H9 (cell line): Measurements from ENCODE around the gene GSE1. TPM values are rescaled to one million over a fixed set of nuclear protein-coding genes. Genes with fewer than 3 reads are reported as not detected.

ENCODE experiments used
- DNase-seq: peaks from one replicate; pipeline ENCODE4 v3.0.0-alpha.2; 2017
- H2AFZ ChIP-seq: one replicate; pipeline ENCODE4 v1.6.1; 2013; ENCODE audit warnings: mild to moderate bottlenecking, low read length, control low read depth, moderate library complexity
- H2AK5ac ChIP-seq: 2 replicates; pipeline ENCODE4 v1.6.1; 2013; ENCODE audit warnings: low read length, control low read depth, mixed read lengths; ENCODE audit not compliant: insufficient read length
- H2BK120ac ChIP-seq: one replicate; pipeline ENCODE4 v1.6.1; 2013; ENCODE audit warnings: low read depth, mild to moderate bottlenecking, low read length, control low read depth, inconsistent platforms; ENCODE audit not compliant: poor library complexity, severe bottlenecking
- H2BK12ac ChIP-seq: 2 replicates; pipeline ENCODE4 v1.6.1; 2013; ENCODE audit warnings: low read length, control low read depth, mixed read lengths, low read depth; ENCODE audit not compliant: insufficient read length
- H2BK15ac ChIP-seq: 2 replicates; pipeline ENCODE4 v1.6.1; 2013; ENCODE audit warnings: low read depth, low read length, control low read depth
- H2BK20ac ChIP-seq: one replicate; pipeline ENCODE4 v1.6.1; 2013; ENCODE audit warnings: low read depth, mild to moderate bottlenecking, low read length, control low read depth, inconsistent platforms; ENCODE audit not compliant: poor library complexity, severe bottlenecking
- H2BK5ac ChIP-seq: 2 replicates; pipeline ENCODE4 v1.6.1; 2013; ENCODE audit warnings: low read length, control low read depth, mixed read lengths; ENCODE audit not compliant: insufficient read length
- H3K14ac ChIP-seq: 2 replicates; pipeline ENCODE4 v1.6.1; 2013; ENCODE audit warnings: low read length, control low read depth; ENCODE audit not compliant: insufficient read depth
- H3K18ac ChIP-seq: 2 replicates; pipeline ENCODE4 v1.6.1; 2013; ENCODE audit warnings: low read depth, mild to moderate bottlenecking, mixed read lengths, low read length, control low read depth; ENCODE audit not compliant: insufficient read length
- H3K23ac ChIP-seq: 2 replicates; pipeline ENCODE4 v1.6.1; 2013; ENCODE audit warnings: low read length, control low read depth, mixed read lengths, low read depth; ENCODE audit not compliant: insufficient read length
- H3K23me2 ChIP-seq: 2 replicates; pipeline ENCODE4 v1.6.1; 2013; ENCODE audit warnings: low read depth, mild to moderate bottlenecking, mixed read lengths, low read length, control low read depth; ENCODE audit not compliant: insufficient read length, poor library complexity, severe bottlenecking
- H3K27ac ChIP-seq: 2 replicates; pipeline ENCODE4 v1.5.1; 2013; ENCODE audit warnings: low read length, control low read depth, mixed read lengths, low read depth; ENCODE audit not compliant: insufficient read length
- H3K27me3 ChIP-seq: 2 replicates; pipeline ENCODE4 v1.6.1; 2013; ENCODE audit warnings: low read length, control low read depth, inconsistent platforms; ENCODE audit not compliant: insufficient read depth
- H3K4ac ChIP-seq: 2 replicates; pipeline ENCODE4 v1.6.1; 2013; ENCODE audit warnings: low read depth, mild to moderate bottlenecking, control low read depth, inconsistent platforms, low read length, moderate library complexity
- H3K4me1 ChIP-seq: 2 replicates; pipeline ENCODE4 v1.6.1; 2013; ENCODE audit warnings: low read length, control low read depth, inconsistent platforms; ENCODE audit not compliant: insufficient read depth
- H3K4me2 ChIP-seq: 2 replicates; pipeline ENCODE4 v1.6.1; 2013; ENCODE audit warnings: low read length, control low read depth, mixed read lengths; ENCODE audit not compliant: insufficient read length, insufficient read depth
- H3K56ac ChIP-seq: 2 replicates; pipeline ENCODE4 v1.6.1; 2013; ENCODE audit warnings: low read depth, mild to moderate bottlenecking, mixed read lengths, low read length, control low read depth; ENCODE audit not compliant: insufficient read length
- H3K79me1 ChIP-seq: 2 replicates; pipeline ENCODE4 v1.6.1; 2013; ENCODE audit warnings: low read depth, mild to moderate bottlenecking, moderate library complexity, low read length, control low read depth, inconsistent platforms; ENCODE audit not compliant: insufficient read depth, poor library complexity, severe bottlenecking
- H3K79me2 ChIP-seq: 2 replicates; pipeline ENCODE4 v1.6.1; 2013; ENCODE audit warnings: low read length, control low read depth, inconsistent platforms; ENCODE audit not compliant: insufficient read depth
- H3K9ac ChIP-seq: 2 replicates; pipeline ENCODE4 v1.6.1; 2013; ENCODE audit warnings: low read length, control low read depth, mixed read lengths; ENCODE audit not compliant: insufficient read length; ENCODE audit errors: extremely low read depth
- H3K9me3 ChIP-seq: one replicate; pipeline ENCODE4 v1.6.1; 2013; ENCODE audit warnings: low read depth, low read length, inconsistent platforms; ENCODE audit not compliant: control insufficient read depth
- H3T11ph ChIP-seq: one replicate; pipeline ENCODE4 v1.6.1; 2013; ENCODE audit warnings: mild to moderate bottlenecking, low read length, control low read depth, inconsistent platforms
- H4K20me1 ChIP-seq: one replicate; pipeline ENCODE4 v1.6.1; 2013; ENCODE audit not compliant: control insufficient read depth, insufficient read length, insufficient read depth
- H4K5ac ChIP-seq: 2 replicates; pipeline ENCODE4 v1.6.1; 2013; ENCODE audit warnings: low read depth, mild to moderate bottlenecking, mixed read lengths, low read length, control low read depth; ENCODE audit not compliant: insufficient read length
- H4K8ac ChIP-seq: replicated peaks from 2 replicates; pipeline ENCODE4 v1.6.1; 2013; ENCODE audit warnings: low read length, control low read depth, mixed read lengths, low read depth; ENCODE audit not compliant: insufficient read length
- H4K91ac ChIP-seq: 2 replicates; pipeline ENCODE4 v1.6.1; 2013; ENCODE audit warnings: low read depth, mild to moderate bottlenecking, moderate library complexity, mixed read lengths, low read length, control low read depth; ENCODE audit not compliant: insufficient read length
- H3K27ac Mint-ChIP-seq, 3 experiments: 2 replicates in 2 of 3; 3 replicates in 1 of 3; pipeline ENCODE4 v1.8.0; 2020 to 2021; ENCODE audit warnings: mixed read lengths in 3 of 3, mild to moderate bottlenecking in 1 of 3, moderate library complexity in 1 of 3
- H3K27me3 Mint-ChIP-seq: 2 replicates; pipeline ENCODE4 v1.8.0; 2021; ENCODE audit warnings: low read depth, mild to moderate bottlenecking, moderate library complexity, mixed read lengths
- H3K36me3 Mint-ChIP-seq, 3 experiments: 2 replicates in 2 of 3; 3 replicates in 1 of 3; pipeline ENCODE4 v1.8.0; 2020 to 2021; ENCODE audit warnings: low read depth in 3 of 3, mixed read lengths in 3 of 3; ENCODE audit not compliant: insufficient read depth in 1 of 3
- H3K4me1 Mint-ChIP-seq, 2 experiments: 2 replicates each; pipeline ENCODE4 v1.8.0; 2020; ENCODE audit warnings: mixed read lengths in 2 of 2
- H3K4me3 Mint-ChIP-seq, 2 experiments: 2 replicates in 1 of 2; 3 replicates in 1 of 2; pipeline ENCODE4 v1.8.0; 2020 to 2021; ENCODE audit warnings: mild to moderate bottlenecking in 2 of 2, mixed read lengths in 2 of 2, moderate library complexity in 1 of 2
- H3K9me3 Mint-ChIP-seq, 2 experiments: 2 replicates in 1 of 2; 3 replicates in 1 of 2; pipeline ENCODE4 v1.8.0; 2020; ENCODE audit warnings: mild to moderate bottlenecking in 2 of 2, mixed read lengths in 2 of 2, moderate library complexity in 1 of 2
- whole genome bisulfite sequencing: extraction: QIAGEN DNeasy Blood & Tissue Kit; methylation state at CpG from one replicate; pipeline ENCODE4 v1.1.7; 2013; ENCODE audit warnings: missing lambda C conversion rate, low lambda C conversion rate, mixed read lengths; ENCODE audit not compliant: insufficient read length; ENCODE audit errors: extremely low coverage; 5-methylcytosine and 5-hydroxymethylcytosine counted together
- total RNA-seq: library from RNA; stranded (reverse); gene quantifications from 2 replicates; pipeline ENCODE4 v1.2.1, GENCODE V29; 2021
- TF ChIP-seq, protein P1 (sequence below): fragments of 200-600 bp; sonication (generic); conservative IDR thresholded peaks from 3 replicates; pipeline ENCODE4 v1.8.0; 2021; ENCODE audit warnings: antibody characterized with exemption, mild to moderate bottlenecking

Gene GSE1
- total RNA-seq, 1 experiment from 2014 or later: 125 TPM

DNA sequence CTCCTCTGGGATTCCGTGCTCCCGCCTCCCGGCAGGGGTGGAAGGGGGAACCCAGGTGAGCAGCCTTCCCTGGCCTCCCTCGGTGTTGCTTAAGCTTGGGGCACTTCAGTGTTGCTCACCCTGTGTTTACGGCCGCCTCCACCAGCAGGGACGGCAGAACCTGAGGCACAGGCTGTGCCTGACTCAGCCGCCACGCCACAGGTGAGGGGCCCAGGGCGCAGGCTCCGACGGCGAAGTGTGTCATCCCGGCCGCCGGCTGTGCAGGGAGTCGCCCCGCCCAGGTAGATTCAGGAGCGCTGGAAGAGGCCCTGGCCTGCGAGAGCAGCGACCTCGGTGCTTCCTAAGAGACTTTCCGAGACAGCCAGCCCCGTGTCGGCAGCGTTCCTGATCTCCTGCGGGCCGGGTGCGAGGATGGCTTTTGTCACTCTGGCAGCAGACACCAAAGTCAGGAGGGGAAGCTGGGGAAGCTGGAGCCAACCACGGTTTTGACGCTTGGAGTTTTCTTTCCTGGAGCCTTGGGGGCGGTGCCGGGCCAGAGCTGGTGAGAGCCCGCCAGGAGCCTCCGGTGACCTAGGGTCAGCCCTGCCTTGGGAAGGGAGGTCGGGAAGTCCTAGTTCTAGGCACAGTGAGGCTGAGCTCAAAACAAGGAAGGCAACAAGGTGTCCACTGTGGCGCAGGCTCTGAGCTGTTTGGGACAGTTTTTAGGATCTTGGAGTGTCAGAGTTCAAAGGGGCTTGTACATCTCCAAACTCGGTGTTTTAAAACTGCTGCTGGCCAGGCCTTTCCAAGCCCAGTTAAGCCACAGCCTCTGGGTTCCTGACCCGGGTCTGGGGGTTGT lies 2.1 kb downstream of the GSE1 start:
- Histone ChIP-seq H3K23ac (no peak overlapping the region), H4K91ac (no peak overlapping the region), H4K20me1 (peaks cover 3% of the 10 kb centered on the region), H3K23me2 (peaks cover 22% of the 10 kb centered on the region), H3K4ac (no peak overlapping the region), H3K56ac (no peak overlapping the region), H4K8ac (no peak overlapping the region), H2BK12ac (no peak overlapping the region), H3K4me1 (no peaks in the 10 kb centered on the region; the same call in 1 of the 2 replicates), H3K4me2 (peak overlapping the region; percentile 55), H3K79me1 (peaks cover 9% of the 10 kb centered on the region), H3K14ac (no peak overlapping the region), H3T11ph (no peak overlapping the region), H3K27me3 (no peaks in the 10 kb centered on the region), H3K9me3 (no peaks in the 10 kb centered on the region), H2AFZ (no peak overlapping the region), H2BK120ac (no peak overlapping the region), H3K9ac (no peak overlapping the region), H3K79me2 (peaks cover 41% of the 10 kb centered on the region; the same call in 1 of the 2 replicates), H3K27ac (no peak overlapping the region), H2AK5ac (no peak overlapping the region), H2BK5ac (no peak overlapping the region), H2BK15ac (no peak overlapping the region), H4K5ac (no peak overlapping the region), H3K18ac (no peak overlapping the region), H2BK20ac (no peak overlapping the region)
- Mint-ChIP-seq H3K4me3 (peak overlapping the region; percentile 75 to 79), H3K36me3 (peaks cover 4 to 25% (median 17%) of the 10 kb centered on the region in 3 experiments; a peak in 6 of 7 replicates), H3K27me3 (no peaks in the 10 kb centered on the region), H3K4me1 (peaks cover 42 to 51% of the 10 kb centered on the region in 2 experiments), H3K27ac (peak overlapping the region in 1 of 3 experiments; percentile 64; a peak in 2 of 7 replicates), H3K9me3 (no peaks in the 10 kb centered on the region)
- DNase-seq: peak; percentile 70
- WGBS: no CpG with 5 or more reads among the region's 39 CpGs
- TF ChIP-seq, protein P1, sequence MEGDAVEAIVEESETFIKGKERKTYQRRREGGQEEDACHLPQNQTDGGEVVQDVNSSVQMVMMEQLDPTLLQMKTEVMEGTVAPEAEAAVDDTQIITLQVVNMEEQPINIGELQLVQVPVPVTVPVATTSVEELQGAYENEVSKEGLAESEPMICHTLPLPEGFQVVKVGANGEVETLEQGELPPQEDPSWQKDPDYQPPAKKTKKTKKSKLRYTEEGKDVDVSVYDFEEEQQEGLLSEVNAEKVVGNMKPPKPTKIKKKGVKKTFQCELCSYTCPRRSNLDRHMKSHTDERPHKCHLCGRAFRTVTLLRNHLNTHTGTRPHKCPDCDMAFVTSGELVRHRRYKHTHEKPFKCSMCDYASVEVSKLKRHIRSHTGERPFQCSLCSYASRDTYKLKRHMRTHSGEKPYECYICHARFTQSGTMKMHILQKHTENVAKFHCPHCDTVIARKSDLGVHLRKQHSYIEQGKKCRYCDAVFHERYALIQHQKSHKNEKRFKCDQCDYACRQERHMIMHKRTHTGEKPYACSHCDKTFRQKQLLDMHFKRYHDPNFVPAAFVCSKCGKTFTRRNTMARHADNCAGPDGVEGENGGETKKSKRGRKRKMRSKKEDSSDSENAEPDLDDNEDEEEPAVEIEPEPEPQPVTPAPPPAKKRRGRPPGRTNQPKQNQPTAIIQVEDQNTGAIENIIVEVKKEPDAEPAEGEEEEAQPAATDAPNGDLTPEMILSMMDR: no peak
